Mucosa of stomach (tissue), 1 donor: ENCODE results near the gene CD99.
"Not testable (repeated sequence)": the region's sequence is repeated elsewhere in the genome, so short reads cannot be mapped to it uniquely, and the experiment has no call there.

ENCODE experiments used
- H3K27me3 ChIP-seq: one replicate; pipeline ENCODE4 v1.7.0; 2013; ENCODE audit warnings: mild to moderate bottlenecking, low read length; ENCODE audit not compliant: control insufficient read depth, insufficient read depth
- H3K36me3 ChIP-seq: one replicate; pipeline ENCODE4 v1.7.0; 2013; ENCODE audit warnings: low read length; ENCODE audit not compliant: control insufficient read depth, insufficient read depth
- H3K4me1 ChIP-seq: one replicate; pipeline ENCODE4 v1.7.0; 2013; ENCODE audit warnings: mild to moderate bottlenecking, low read length; ENCODE audit not compliant: control insufficient read depth, insufficient read depth
- H3K4me3 ChIP-seq: one replicate; pipeline ENCODE4 v1.7.0; 2013; ENCODE audit warnings: low read length
- H3K9ac ChIP-seq: one replicate; pipeline ENCODE4 v1.7.0; 2013; ENCODE audit warnings: mild to moderate bottlenecking, low read length, moderate library complexity
- H3K9me3 ChIP-seq: one replicate; pipeline ENCODE4 v1.7.0; 2013; ENCODE audit warnings: mild to moderate bottlenecking, low read length, moderate library complexity; ENCODE audit not compliant: control insufficient read depth
- donor health status: Pancreatic carcinoma.

CD99 gene

GRCh38 chrX:2752441-2752840 is 61.3 kb downstream of the CD99 start:
- not testable (repeated sequence) for H3K9ac ChIP-seq, H3K4me1 ChIP-seq, H3K4me3 ChIP-seq, H3K9me3 ChIP-seq, H3K36me3 ChIP-seq, H3K27me3 ChIP-seq

GRCh38 chrX:2755163-2755715 is 64.1 kb downstream of the CD99 start:
- not testable (repeated sequence) for H3K27me3 ChIP-seq, H3K9me3 ChIP-seq, H3K4me3 ChIP-seq, H3K9ac ChIP-seq, H3K4me1 ChIP-seq, H3K36me3 ChIP-seq

GRCh38 chrX:2756548-2756947 is 65.5 kb downstream of the CD99 start:
- Histone ChIP-seq H3K27me3 (no peaks in the 10 kb centered on the region), H3K4me1 (no peaks in the 10 kb centered on the region), H3K4me3 (no peak overlapping the region), H3K9ac (no peak overlapping the region), H3K9me3 (no peaks in the 10 kb centered on the region), H3K36me3 (no peaks in the 10 kb centered on the region)

- Histone ChIP-seq H3K4me1 (no peaks in the 10 kb centered on the region), H3K9me3 (no peaks in the 10 kb centered on the region), H3K27me3 (no peaks in the 10 kb centered on the region), H3K9ac (no peak overlapping the region), H3K36me3 (no peaks in the 10 kb centered on the region), H3K4me3 (no peak overlapping the region)
These were observed 70.2 kb downstream of the CD99 start for GRCh38 chrX:2761246-2761645.

GRCh38 chrX:2762671-2763070 is 71.6 kb downstream of the CD99 start:
- not testable (repeated sequence) for H3K4me1 ChIP-seq, H3K4me3 ChIP-seq, H3K36me3 ChIP-seq, H3K9me3 ChIP-seq, H3K9ac ChIP-seq, H3K27me3 ChIP-seq

GRCh38 chrX:2764766-2765548 is 73.9 kb downstream of the CD99 start:
- not testable (repeated sequence) for H3K27me3 ChIP-seq, H3K9me3 ChIP-seq, H3K36me3 ChIP-seq, H3K4me1 ChIP-seq, H3K9ac ChIP-seq, H3K4me3 ChIP-seq

GRCh38 chrX:2765549-2765830 is 74.4 kb downstream of the CD99 start:
- no peaks in the 10 kb centered on the region for H3K9me3 ChIP-seq
- no peak overlapping the region for H3K9ac ChIP-seq
- no peak overlapping the region for H3K4me3 ChIP-seq
- no peaks in the 10 kb centered on the region for H3K27me3 ChIP-seq
- peaks cover 9% of the 10 kb centered on the region for H3K4me1 ChIP-seq
- H3K36me3 ChIP-seq: no peaks in the 10 kb centered on the region

- Histone ChIP-seq H3K36me3 (no peaks in the 10 kb centered on the region), H3K9ac (no peak overlapping the region)
These were observed 75.8 kb downstream of the CD99 start for GRCh38 chrX:2766906-2767305.

GRCh38 chrX:2767631-2768455 is 76.7 kb downstream of the CD99 start:
- Histone ChIP-seq H3K27me3 (no peaks in the 10 kb centered on the region), H3K4me3 (no peak overlapping the region), H3K36me3 (no peaks in the 10 kb centered on the region), H3K4me1 (peaks cover 9% of the 10 kb centered on the region), H3K9me3 (no peaks in the 10 kb centered on the region), H3K9ac (no peak overlapping the region)

More at GRCh38 chrX:2766906-2767305, 75.8 kb downstream of the CD99 start:
- H3K9me3 ChIP-seq: no peaks in the 10 kb centered on the region
- peaks cover 9% of the 10 kb centered on the region for H3K4me1 ChIP-seq
- no peaks in the 10 kb centered on the region for H3K27me3 ChIP-seq
- H3K4me3 ChIP-seq: no peak overlapping the region

- Histone ChIP-seq H3K9me3 (no peaks in the 10 kb centered on the region), H3K36me3 (no peaks in the 10 kb centered on the region), H3K27me3 (no peaks in the 10 kb centered on the region), H3K4me1 (peaks cover 9% of the 10 kb centered on the region), H3K4me3 (no peak overlapping the region), H3K9ac (no peak overlapping the region)
These were observed 78.5 kb downstream of the CD99 start for GRCh38 chrX:2769615-2770014.

- H3K4me1 ChIP-seq, H3K9me3 ChIP-seq, H3K36me3 ChIP-seq: not testable (repeated sequence)
These were observed 82.3 kb downstream of the CD99 start for GRCh38 chrX:2773166-2774055.

GRCh38 chrX:2774057-2774456 is 83.0 kb downstream of the CD99 start:
- no peaks in the 10 kb centered on the region for H3K4me1 ChIP-seq
- no peaks in the 10 kb centered on the region for H3K36me3 ChIP-seq
- H3K27me3 ChIP-seq: no peaks in the 10 kb centered on the region
- H3K9me3 ChIP-seq: no peaks in the 10 kb centered on the region
- H3K4me3 ChIP-seq: no peak overlapping the region
- H3K9ac ChIP-seq: no peak overlapping the region

More at GRCh38 chrX:2773166-2774055, 82.3 kb downstream of the CD99 start:
- H3K27me3 ChIP-seq, H3K4me3 ChIP-seq, H3K9ac ChIP-seq: not testable (repeated sequence)
